Stomach (tissue), 4 donors: ENCODE measurements around the gene WFIKKN2.

ENCODE experiments used
- EP300 ChIP-seq: sonication (generic); formaldehyde crosslinking; IDR thresholded peaks from one replicate; pipeline ENCODE4 v1.6.1; 2017; ENCODE audit warnings: antibody characterized with exemption
- TF ChIP-seq, protein P1 (sequence below), 7 experiments: fragments of 450-650 bp in 4 of 7; fragments of 200-600 bp in 3 of 7; sonication (generic) in 3 of 7; IDR thresholded peaks; one replicate each; pipeline ENCODE4 v1.5.1; 2016 to 2019; ENCODE audit warnings: antibody characterized with exemption in 7 of 7, control low read depth in 2 of 7, mild to moderate bottlenecking in 1 of 7

DNA sequence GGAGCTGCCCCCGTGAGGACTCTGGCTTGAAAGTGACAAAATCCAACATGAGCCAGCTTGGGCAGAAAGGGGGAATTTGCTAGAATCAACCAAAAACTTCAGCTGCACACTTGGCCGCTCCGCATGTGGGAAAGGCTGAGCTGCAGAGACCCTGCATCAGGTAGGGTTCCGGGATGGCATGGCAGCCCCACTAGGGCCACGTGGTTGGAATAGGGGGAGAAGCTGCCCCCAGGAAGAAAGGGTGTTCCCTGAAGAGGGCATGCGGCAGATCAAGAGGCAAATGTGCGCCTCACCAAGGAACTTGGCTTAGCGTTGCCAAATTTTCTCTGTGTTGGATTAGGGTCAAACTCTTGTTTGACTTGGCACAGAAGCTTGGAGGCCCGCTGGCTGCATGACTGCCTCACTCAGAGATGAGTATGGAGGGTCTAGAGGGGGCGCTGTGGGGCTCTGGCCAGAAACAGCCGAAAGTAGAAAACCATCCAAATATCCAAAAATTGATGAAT is 29.2 kb upstream of the WFIKKN2 start:
- TF ChIP-seq, protein P1, sequence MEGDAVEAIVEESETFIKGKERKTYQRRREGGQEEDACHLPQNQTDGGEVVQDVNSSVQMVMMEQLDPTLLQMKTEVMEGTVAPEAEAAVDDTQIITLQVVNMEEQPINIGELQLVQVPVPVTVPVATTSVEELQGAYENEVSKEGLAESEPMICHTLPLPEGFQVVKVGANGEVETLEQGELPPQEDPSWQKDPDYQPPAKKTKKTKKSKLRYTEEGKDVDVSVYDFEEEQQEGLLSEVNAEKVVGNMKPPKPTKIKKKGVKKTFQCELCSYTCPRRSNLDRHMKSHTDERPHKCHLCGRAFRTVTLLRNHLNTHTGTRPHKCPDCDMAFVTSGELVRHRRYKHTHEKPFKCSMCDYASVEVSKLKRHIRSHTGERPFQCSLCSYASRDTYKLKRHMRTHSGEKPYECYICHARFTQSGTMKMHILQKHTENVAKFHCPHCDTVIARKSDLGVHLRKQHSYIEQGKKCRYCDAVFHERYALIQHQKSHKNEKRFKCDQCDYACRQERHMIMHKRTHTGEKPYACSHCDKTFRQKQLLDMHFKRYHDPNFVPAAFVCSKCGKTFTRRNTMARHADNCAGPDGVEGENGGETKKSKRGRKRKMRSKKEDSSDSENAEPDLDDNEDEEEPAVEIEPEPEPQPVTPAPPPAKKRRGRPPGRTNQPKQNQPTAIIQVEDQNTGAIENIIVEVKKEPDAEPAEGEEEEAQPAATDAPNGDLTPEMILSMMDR (IDR thresholded peaks at IDR 0.05): no peak
- no peak for TF ChIP-seq EP300
